ENCODE data around the gene ATF7.
A peak's percentile ranks its signal among the peaks of the same experiment; 100 is the strongest.

ATF7 gene

GRCh38 chr12:53593031-53593430 lies 33.2 kb downstream of the ATF7 start:
- Histone ChIP-seq H3K9me3 (ENCODE audit: control insufficient read depth, insufficient read depth, low read length) (no peaks in the 10 kb centered on the region), H3F3A (ENCODE audit: control insufficient read depth, insufficient read depth) (no peaks in the 10 kb centered on the region), H3K4me2 (ENCODE audit: low read length) (0 out of 2 replicates have a peak overlapping the region, but pooled peaks have one; percentile 8), H3K4me1 (ENCODE audit: control insufficient read depth, low read length) (peaks cover 31% of the 10 kb centered on the region), H3K27me3 (ENCODE audit: control insufficient read depth, low read length) (no peaks in the 10 kb centered on the region), H3K27ac (ENCODE audit: low read depth, low read length) (no peak overlapping the region), H4K20me1 (ENCODE audit: control insufficient read depth, insufficient read depth, low read depth, low read length) (no peaks in the 10 kb centered on the region), H3K79me2 (ENCODE audit: control insufficient read depth, low read length) (no peaks in the 10 kb centered on the region), H3K36me3 (ENCODE audit: control insufficient read depth, low read length) (peaks cover 3% of the 10 kb centered on the region; the same call in 1 of the 2 replicates), H3K9me2 (replicated peaks; ENCODE audit: control insufficient read depth, low read length) (no peaks in the 10 kb centered on the region), H3K4me3 (ENCODE audit: low read length) (no peak overlapping the region)
- TF ChIP-seq CTCF (IDR thresholded peaks at IDR 0.05; ENCODE audit: low read depth, low read length, poor library complexity, severe bottlenecking), result no peak
- no peak for TF ChIP-seq EZH2phosphoT487 (IDR thresholded peaks at IDR 0.05; ENCODE audit: borderline replicate concordance, low read length)

GRCh38 chr12:53592426-53592825 lies 33.8 kb downstream of the ATF7 start:
- no peak overlapping the region for H3K4me3 ChIP-seq (ENCODE audit: low read length)
- H3F3A ChIP-seq (ENCODE audit: control insufficient read depth, insufficient read depth), result no peaks in the 10 kb centered on the region
- no peaks in the 10 kb centered on the region for H3K79me2 ChIP-seq (ENCODE audit: control insufficient read depth, low read length)
- H3K9me3 ChIP-seq (ENCODE audit: control insufficient read depth, insufficient read depth, low read length), result no peaks in the 10 kb centered on the region
- H4K20me1 ChIP-seq (ENCODE audit: control insufficient read depth, insufficient read depth, low read depth, low read length), result no peaks in the 10 kb centered on the region
- H3K4me2 ChIP-seq (ENCODE audit: low read length), result no peak overlapping the region
- H3K27me3 ChIP-seq (ENCODE audit: control insufficient read depth, low read length), result no peaks in the 10 kb centered on the region
- TF ChIP-seq CTCF (IDR thresholded peaks at IDR 0.05; ENCODE audit: low read depth, low read length, poor library complexity, severe bottlenecking) (no peak), EZH2phosphoT487 (IDR thresholded peaks at IDR 0.05; ENCODE audit: borderline replicate concordance, low read length) (no peak)
- H3K27ac ChIP-seq (ENCODE audit: low read depth, low read length), result no peak overlapping the region
- H3K9me2 ChIP-seq (replicated peaks; ENCODE audit: control insufficient read depth, low read length), result no peaks in the 10 kb centered on the region
- no peaks in the 10 kb centered on the region for H3K36me3 ChIP-seq (ENCODE audit: control insufficient read depth, low read length)
- H3K4me1 ChIP-seq (ENCODE audit: control insufficient read depth, low read length), result peaks cover 25% of the 10 kb centered on the region

- H3K27ac ChIP-seq (ENCODE audit: low read depth, low read length), result no peak overlapping the region
- no peaks in the 10 kb centered on the region for H3K9me2 ChIP-seq (replicated peaks; ENCODE audit: control insufficient read depth, low read length)
- TF ChIP-seq EZH2phosphoT487 (IDR thresholded peaks at IDR 0.05; ENCODE audit: borderline replicate concordance, low read length), result no peak
- no peak for TF ChIP-seq CTCF (IDR thresholded peaks at IDR 0.05; ENCODE audit: low read depth, low read length, poor library complexity, severe bottlenecking)
Observed at GRCh38 chr12:53591301-53592206, 34.6 kb downstream of the ATF7 start.

More at GRCh38 chr12:53591301-53592206, 34.6 kb downstream of the ATF7 start:
- Histone ChIP-seq H3K79me2 (ENCODE audit: control insufficient read depth, low read length) (no peaks in the 10 kb centered on the region), H3K4me3 (ENCODE audit: low read length) (no peak overlapping the region), H3K9me3 (ENCODE audit: control insufficient read depth, insufficient read depth, low read length) (no peaks in the 10 kb centered on the region), H3F3A (ENCODE audit: control insufficient read depth, insufficient read depth) (no peaks in the 10 kb centered on the region), H3K4me1 (ENCODE audit: control insufficient read depth, low read length) (peaks cover 16% of the 10 kb centered on the region), H4K20me1 (ENCODE audit: control insufficient read depth, insufficient read depth, low read depth, low read length) (no peaks in the 10 kb centered on the region), H3K4me2 (ENCODE audit: low read length) (no peak overlapping the region), H3K36me3 (ENCODE audit: control insufficient read depth, low read length) (no peaks in the 10 kb centered on the region), H3K27me3 (ENCODE audit: control insufficient read depth, low read length) (no peaks in the 10 kb centered on the region)

Data from DOHH2 (cell line).